Astrocyte (in vitro differentiated cells and primary cell): ENCODE results near the gene TBX5. TPM values are rescaled to one million over a fixed set of nuclear protein-coding genes. Genes with fewer than 3 reads are reported as not detected.

ENCODE experiments used
- DNase-seq: peaks from one replicate; pipeline ENCODE4 v3.0.0-alpha.2; 2010; ENCODE audit warnings: low read depth
- FAIRE-seq: peaks from 2 replicates; lab custom pipeline; 2011; peaks lifted over from hg19 to GRCh38; lab: Jason Lieb, UNC
- H2AFZ ChIP-seq: 2 replicates; pipeline ENCODE4 v1.6.0; 2012; ENCODE audit warnings: low read depth, low read length, inconsistent platforms
- H3K27ac ChIP-seq: 2 replicates; pipeline ENCODE4 v1.5.1; 2011; ENCODE audit warnings: low read depth, low read length, inconsistent platforms
- H3K27me3 ChIP-seq: 2 replicates; pipeline ENCODE4 v1.6.0; 2011; ENCODE audit warnings: low read length, inconsistent platforms; ENCODE audit not compliant: insufficient read depth
- H3K36me3 ChIP-seq: 2 replicates; pipeline ENCODE4 v1.5.1; 2011; ENCODE audit warnings: low read length, inconsistent platforms; ENCODE audit not compliant: insufficient read depth
- H3K4me1 ChIP-seq: 2 replicates; pipeline ENCODE4 v1.5.1; 2011; ENCODE audit warnings: low read length, inconsistent platforms; ENCODE audit not compliant: insufficient read depth
- H3K4me2 ChIP-seq: 2 replicates; pipeline ENCODE4 v1.6.0; 2012; ENCODE audit warnings: low read length, inconsistent platforms
- H3K4me3 ChIP-seq: 2 replicates; pipeline ENCODE4 v1.5.1; 2011; ENCODE audit warnings: low read depth, mild to moderate bottlenecking, low read length, inconsistent platforms; ENCODE audit not compliant: insufficient read depth
- H3K79me2 ChIP-seq: 2 replicates; pipeline ENCODE4 v1.6.0; 2012; ENCODE audit warnings: mild to moderate bottlenecking, low read length, inconsistent platforms; ENCODE audit not compliant: insufficient read depth
- H3K9ac ChIP-seq: 2 replicates; pipeline ENCODE4 v1.6.0; 2012; ENCODE audit warnings: mild to moderate bottlenecking, low read length, inconsistent platforms
- H3K9me3 ChIP-seq: 2 replicates; pipeline ENCODE4 v1.5.1; 2012; ENCODE audit warnings: low read depth, mild to moderate bottlenecking, low read length, inconsistent platforms; ENCODE audit not compliant: insufficient read depth
- H4K20me1 ChIP-seq: 2 replicates; pipeline ENCODE4 v1.6.0; 2012; ENCODE audit warnings: low read length, inconsistent platforms; ENCODE audit not compliant: insufficient read depth
- H3K27ac Mint-ChIP-seq: one replicate; pipeline ENCODE4 v1.8.0; 2021; ENCODE audit warnings: mild to moderate bottlenecking, mixed read lengths; ENCODE audit not compliant: unreplicated experiment
- H3K27me3 Mint-ChIP-seq: one replicate; pipeline ENCODE4 v1.8.0; 2021; ENCODE audit warnings: low read depth, mixed read lengths; ENCODE audit not compliant: unreplicated experiment
- H3K36me3 Mint-ChIP-seq: one replicate; pipeline ENCODE4 v1.8.0; 2021; ENCODE audit warnings: low read depth, mixed read lengths; ENCODE audit not compliant: unreplicated experiment
- H3K4me1 Mint-ChIP-seq: one replicate; pipeline ENCODE4 v1.8.0; 2021; ENCODE audit warnings: low read depth, mixed read lengths; ENCODE audit not compliant: unreplicated experiment
- H3K4me3 Mint-ChIP-seq: one replicate; pipeline ENCODE4 v1.8.0; 2021; ENCODE audit warnings: mild to moderate bottlenecking, moderate library complexity, mixed read lengths; ENCODE audit not compliant: unreplicated experiment
- H3K9me3 Mint-ChIP-seq: one replicate; pipeline ENCODE4 v1.8.0; 2021; ENCODE audit warnings: mild to moderate bottlenecking, mixed read lengths; ENCODE audit not compliant: unreplicated experiment
- CTCF ChIP-seq: IDR thresholded peaks from 2 replicates; pipeline ENCODE4 v1.5.1; 2011; ENCODE audit warnings: low read depth, mild to moderate bottlenecking, inconsistent platforms, low read length, moderate library complexity; ENCODE audit not compliant: insufficient read depth
- EZH2 ChIP-seq: IDR thresholded peaks from 2 replicates; pipeline ENCODE4 v1.6.1; 2012; ENCODE audit warnings: mild to moderate bottlenecking, low read length, inconsistent platforms; ENCODE audit not compliant: insufficient read depth
- total RNA-seq: library from RNA; stranded (reverse); gene quantifications from 2 replicates; pipeline ENCODE4 v1.2.1, GENCODE V29; 2021

TBX5 gene
- total RNA-seq, 1 donor from 2014 or later = not detected

- TF ChIP-seq EZH2 (peak; percentile 19), CTCF (no peak)
- H3K79me2 ChIP-seq = no peaks in the 10 kb centered on the region
- H3K36me3 Mint-ChIP-seq = peaks cover 2% of the 10 kb centered on the region
These were observed 4.1 kb upstream of the TBX5 start for GRCh38 chr12:114409852-114410600.

GRCh38 chr12:114408886-114409851, 3.2 kb upstream of the TBX5 start:
- TF ChIP-seq EZH2 (peak; percentile 69), CTCF (no peak)
- H3K4me3 Mint-ChIP-seq = no peak overlapping the region
- no peaks in the 10 kb centered on the region for H3K36me3 ChIP-seq
- H3K27ac ChIP-seq = no peak overlapping the region
- H3K9ac ChIP-seq = no peak overlapping the region
- no peaks in the 10 kb centered on the region for H3K4me1 ChIP-seq
- peaks cover 3% of the 10 kb centered on the region for H3K9me3 ChIP-seq
- H3K9me3 Mint-ChIP-seq = peaks cover 26% of the 10 kb centered on the region
- H3K4me3 ChIP-seq = no peak overlapping the region
- H3K36me3 Mint-ChIP-seq = peaks cover 2% of the 10 kb centered on the region
- no peak for DNase-seq
- H3K79me2 ChIP-seq = no peaks in the 10 kb centered on the region
- FAIRE-seq = no peak
- H4K20me1 ChIP-seq = no peaks in the 10 kb centered on the region
- no peaks in the 10 kb centered on the region for H3K4me1 Mint-ChIP-seq
- peak overlapping the region; percentile 63 for H2AFZ ChIP-seq
- H3K27me3 Mint-ChIP-seq = peaks cover 93% of the 10 kb centered on the region
- H3K4me2 ChIP-seq = peak overlapping the region; percentile 73
- peaks cover 91% of the 10 kb centered on the region for H3K27me3 ChIP-seq
- no peak overlapping the region for H3K27ac Mint-ChIP-seq

More at GRCh38 chr12:114409852-114410600, 4.1 kb upstream of the TBX5 start:
- DNase-seq (no peak), FAIRE-seq (peak; percentile 50)
- no peak overlapping the region for H3K9ac ChIP-seq
- no peak overlapping the region for H3K27ac ChIP-seq
- H3K4me1 Mint-ChIP-seq = no peaks in the 10 kb centered on the region
- H4K20me1 ChIP-seq = no peaks in the 10 kb centered on the region
- peaks cover 92% of the 10 kb centered on the region for H3K27me3 Mint-ChIP-seq
- peaks cover 18% of the 10 kb centered on the region for H3K9me3 Mint-ChIP-seq
- no peaks in the 10 kb centered on the region for H3K4me1 ChIP-seq
- peak overlapping the region; percentile 73 for H3K4me2 ChIP-seq
- H3K9me3 ChIP-seq = peaks cover 3% of the 10 kb centered on the region
- H3K4me3 Mint-ChIP-seq = no peak overlapping the region
- H3K4me3 ChIP-seq = no peak overlapping the region
- H3K27me3 ChIP-seq = peaks cover 91% of the 10 kb centered on the region
- H3K36me3 ChIP-seq = no peaks in the 10 kb centered on the region
- peak overlapping the region; percentile 75 for H3K27ac Mint-ChIP-seq
- H2AFZ ChIP-seq = no peak overlapping the region
